Erythroblast (primary cell): ENCODE measurements around the gene AP4M1.

Source experiments
- GATA1 ChIP-seq: IDR thresholded peaks from 2 replicates; pipeline ENCODE4 v1.6.1; 2011; ENCODE audit warnings: low read depth, mild to moderate bottlenecking, control low read depth, low read length, moderate library complexity
- POLR2A ChIP-seq: IDR thresholded peaks from 2 replicates; pipeline ENCODE4 v1.6.1; 2011; ENCODE audit warnings: mild to moderate bottlenecking, low read length

GRCh38 chr7:100156331-100157068 lies 55.1 kb downstream of the AP4M1 start:
- peak; percentile 16 for TF ChIP-seq POLR2A
- TF ChIP-seq GATA1: no peak
